Pulmonary artery endothelial cell (primary cell): ENCODE measurements around the gene CCM2. TPM values are rescaled to one million over a fixed set of nuclear protein-coding genes. Genes with fewer than 3 reads are reported as not detected.

Experiments
- DNase-seq: peaks from one replicate; pipeline ENCODE4 v3.0.0-alpha.2; 2011; ENCODE audit warnings: low read depth, low spot score
- total RNA-seq: library from RNA; depleted of rRNA; stranded (reverse); fragments of >200 nt; gene quantifications from 2 replicates; pipeline ENCODE4 v1.2.3, GENCODE V29; 2014

Gene CCM2
- total RNA-seq, 1 donor from 2014 or later: 74.8 TPM

GRCh38 chr7:45119550-45119949, 119.5 kb downstream of the CCM2 start:
- no peak for DNase-seq

- no peak for DNase-seq
These were observed 123.2 kb downstream of the CCM2 start for GRCh38 chr7:45122975-45123860.

GRCh38 chr7:45123913-45124710, 124.1 kb downstream of the CCM2 start:
- DNase-seq: no peak

- no peak for DNase-seq
These were observed 125.3 kb downstream of the CCM2 start for GRCh38 chr7:45125193-45125904.

Other genes starting within 250 kb of the CCM2 start
- gene PPIA, start 203.5 kb upstream of the CCM2 start, total RNA-seq: 2,525 and 2,554 TPM in 2 replicates
- 234 and 260 TPM in 2 replicates for gene H2AZ2, start 152.1 kb upstream of the CCM2 start, total RNA-seq
- gene PURB, start 114.7 kb upstream of the CCM2 start, total RNA-seq: 19.8 and 22.6 TPM in 2 replicates
- gene MYO1G, start 21.2 kb upstream of the CCM2 start, total RNA-seq: 0.11 and 0.13 TPM in 2 replicates
- 0.59 and 0.85 TPM in 2 replicates for gene NACAD, start 88.8 kb downstream of the CCM2 start, total RNA-seq
- 79.0 and 88.3 TPM in 2 replicates for gene TBRG4, start 111.5 kb downstream of the CCM2 start, total RNA-seq
- not detected in 2 replicates for gene RAMP3, start 157.6 kb downstream of the CCM2 start, total RNA-seq